Measurements from ENCODE around the gene GRWD1.

- TF ChIP-seq, protein P1, sequence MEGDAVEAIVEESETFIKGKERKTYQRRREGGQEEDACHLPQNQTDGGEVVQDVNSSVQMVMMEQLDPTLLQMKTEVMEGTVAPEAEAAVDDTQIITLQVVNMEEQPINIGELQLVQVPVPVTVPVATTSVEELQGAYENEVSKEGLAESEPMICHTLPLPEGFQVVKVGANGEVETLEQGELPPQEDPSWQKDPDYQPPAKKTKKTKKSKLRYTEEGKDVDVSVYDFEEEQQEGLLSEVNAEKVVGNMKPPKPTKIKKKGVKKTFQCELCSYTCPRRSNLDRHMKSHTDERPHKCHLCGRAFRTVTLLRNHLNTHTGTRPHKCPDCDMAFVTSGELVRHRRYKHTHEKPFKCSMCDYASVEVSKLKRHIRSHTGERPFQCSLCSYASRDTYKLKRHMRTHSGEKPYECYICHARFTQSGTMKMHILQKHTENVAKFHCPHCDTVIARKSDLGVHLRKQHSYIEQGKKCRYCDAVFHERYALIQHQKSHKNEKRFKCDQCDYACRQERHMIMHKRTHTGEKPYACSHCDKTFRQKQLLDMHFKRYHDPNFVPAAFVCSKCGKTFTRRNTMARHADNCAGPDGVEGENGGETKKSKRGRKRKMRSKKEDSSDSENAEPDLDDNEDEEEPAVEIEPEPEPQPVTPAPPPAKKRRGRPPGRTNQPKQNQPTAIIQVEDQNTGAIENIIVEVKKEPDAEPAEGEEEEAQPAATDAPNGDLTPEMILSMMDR (IDR thresholded peaks at IDR 0.05; ENCODE audit: insufficient read depth, low read depth, low read length): no peak
- TF ChIP-seq EZH2 (IDR thresholded peaks at IDR 0.05; ENCODE audit: insufficient read depth, low read length): no peak
These were observed 34.4 kb downstream of the GRWD1 start for GRCh38 chr19:48480183-48480557.

Measured in astrocyte (in vitro differentiated cells and primary cell).